ENCODE data around the gene DLGAP4. TPM values are rescaled to one million over a fixed set of nuclear protein-coding genes. Genes with fewer than 3 reads are reported as not detected.

DLGAP4 gene
- polyA plus RNA-seq, 1 donor (not counting 4 experiments of a cell fraction or from before 2014, with no cell fraction given), result 9.6 TPM

DNA sequence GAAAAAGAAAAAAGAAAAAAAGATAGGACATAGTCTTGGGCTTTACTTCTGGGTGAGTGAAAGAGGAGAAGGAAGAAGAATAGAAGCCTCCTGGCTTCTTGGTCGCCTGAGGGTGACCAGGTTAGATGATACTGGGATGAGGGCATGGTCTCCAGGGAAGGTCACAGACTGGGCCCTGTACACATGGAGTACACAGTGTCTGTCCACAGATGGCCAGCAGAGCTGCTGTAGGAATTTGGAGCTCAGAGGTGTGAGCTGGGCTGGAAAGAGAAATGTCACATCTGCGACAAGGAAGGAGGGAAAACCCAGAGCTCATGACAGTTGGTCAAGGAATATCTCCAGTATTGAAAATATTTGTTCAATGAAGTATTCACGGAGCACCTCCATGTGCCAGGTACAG lies 56.1 kb downstream of the DLGAP4 start:
- no peaks in the 10 kb centered on the region for H3K9me3 ChIP-seq (ENCODE audit: control insufficient read depth, low read depth, low read length)
- H3K9ac ChIP-seq (ENCODE audit: control insufficient read depth, extremely low read depth, insufficient read depth, low read length), result no peak overlapping the region
- no peaks in the 10 kb centered on the region for H3K27me3 ChIP-seq (ENCODE audit: control insufficient read depth, extremely low read depth, insufficient read depth, low read length)
- H3K27ac ChIP-seq (ENCODE audit: control insufficient read depth, insufficient read depth, low read length), result no peak overlapping the region
- no peak for DNase-seq (ENCODE audit: low read depth, low spot score)
- dilution Hi-C loops (cut with MboI; ENCODE audit: extremely low pct_ligation_motif_present, low sequenced_read_pairs), result no loop called here
- H3K4me2 ChIP-seq (ENCODE audit: control insufficient read depth, extremely low read depth, insufficient read depth, low read depth, low read length), result no peak overlapping the region
- TF ChIP-seq EZH2 (IDR thresholded peaks at IDR 0.05; ENCODE audit: low read length), result no peak
- no peak for TF ChIP-seq CTCF (optimal IDR thresholded peaks at IDR 0.05 in 1 of 3, IDR thresholded peaks at IDR 0.05 in 1 of 3, conservative IDR thresholded peaks at IDR 0.05 in 1 of 3; ENCODE audit: extremely low read depth in 1 of 3, insufficient read depth in 2 of 3, low read length in 3 of 3)
- peaks cover 2% of the 10 kb centered on the region for H4K20me1 ChIP-seq (ENCODE audit: control insufficient read depth, extremely low read depth, insufficient read depth, low read length)
- no peaks in the 10 kb centered on the region for H3K36me3 ChIP-seq (ENCODE audit: control insufficient read depth in 2 of 2, extremely low read depth in 1 of 2, insufficient read depth in 2 of 2, low read length in 2 of 2)
- no peak for FAIRE-seq
- H3K9me1 ChIP-seq (ENCODE audit: control insufficient read depth, extremely low read depth, insufficient read depth, low read length), result no peaks in the 10 kb centered on the region
- H3K4me1 ChIP-seq (ENCODE audit: control insufficient read depth, extremely low read depth, insufficient read depth, low read length), result no peaks in the 10 kb centered on the region
- no peaks in the 10 kb centered on the region for H3K79me2 ChIP-seq (ENCODE audit: control insufficient read depth, insufficient read depth, low read length)
- no peak overlapping the region for H2AFZ ChIP-seq (ENCODE audit: control insufficient read depth, low read length)
- H3K4me3 ChIP-seq (ENCODE audit: control insufficient read depth in 2 of 3, extremely low read depth in 1 of 3, insufficient read depth in 2 of 3, low read depth in 1 of 3, low read length in 3 of 3), result no peak overlapping the region

GRCh38 chr20:36362978-36363713 lies 57.0 kb downstream of the DLGAP4 start:
- FAIRE-seq, result no peak
- no peak overlapping the region for H3K9ac ChIP-seq (ENCODE audit: control insufficient read depth, extremely low read depth, insufficient read depth, low read length)
- H3K27ac ChIP-seq (ENCODE audit: control insufficient read depth, insufficient read depth, low read length), result no peak overlapping the region
- H3K4me2 ChIP-seq (ENCODE audit: control insufficient read depth, extremely low read depth, insufficient read depth, low read depth, low read length), result no peak overlapping the region
- H2AFZ ChIP-seq (ENCODE audit: control insufficient read depth, low read length), result no peak overlapping the region
- no peaks in the 10 kb centered on the region for H3K79me2 ChIP-seq (ENCODE audit: control insufficient read depth, insufficient read depth, low read length)
- no peaks in the 10 kb centered on the region for H3K9me3 ChIP-seq (ENCODE audit: control insufficient read depth, low read depth, low read length)
- H4K20me1 ChIP-seq (ENCODE audit: control insufficient read depth, extremely low read depth, insufficient read depth, low read length), result peaks cover 2% of the 10 kb centered on the region
- H3K9me1 ChIP-seq (ENCODE audit: control insufficient read depth, extremely low read depth, insufficient read depth, low read length), result no peaks in the 10 kb centered on the region
- no peak for TF ChIP-seq EZH2 (IDR thresholded peaks at IDR 0.05; ENCODE audit: low read length)
- no peak for TF ChIP-seq CTCF (optimal IDR thresholded peaks at IDR 0.05 in 1 of 3, IDR thresholded peaks at IDR 0.05 in 1 of 3, conservative IDR thresholded peaks at IDR 0.05 in 1 of 3; ENCODE audit: extremely low read depth in 1 of 3, insufficient read depth in 2 of 3, low read length in 3 of 3)
- H3K36me3 ChIP-seq (ENCODE audit: control insufficient read depth in 2 of 2, extremely low read depth in 1 of 2, insufficient read depth in 2 of 2, low read length in 2 of 2), result no peaks in the 10 kb centered on the region
- no peak for DNase-seq (ENCODE audit: low read depth, low spot score)
- dilution Hi-C loops (cut with MboI; ENCODE audit: extremely low pct_ligation_motif_present, low sequenced_read_pairs), result no loop called here
- no peaks in the 10 kb centered on the region for H3K27me3 ChIP-seq (ENCODE audit: control insufficient read depth, extremely low read depth, insufficient read depth, low read length)
- no peak overlapping the region for H3K4me3 ChIP-seq (ENCODE audit: control insufficient read depth in 2 of 3, extremely low read depth in 1 of 3, insufficient read depth in 2 of 3, low read depth in 1 of 3, low read length in 3 of 3)
- H3K4me1 ChIP-seq (ENCODE audit: control insufficient read depth, extremely low read depth, insufficient read depth, low read length), result no peaks in the 10 kb centered on the region
